Adrenal gland (tissue), 5 donors: ENCODE results near the gene SCYL3.

Source experiments
- CTCF ChIP-seq, 6 experiments: fragments of 450-650 bp in 4 of 6; fragments of 200-600 bp in 2 of 6; sonication (generic) in 1 of 6; IDR thresholded peaks; 1 replicate in 5 of 6; 2 replicates in 1 of 6; pipeline versions ENCODE4 v1.5.1 to v1.8.0; 2016 to 2021; ENCODE audit warnings: antibody characterized with exemption in 6 of 6, mild to moderate bottlenecking in 2 of 6, moderate library complexity in 1 of 6
- POLR2A ChIP-seq, 2 donors: fragments of 450-650 bp; IDR thresholded peaks; one replicate each; pipeline ENCODE4 v1.6.1; 2017; ENCODE audit warnings: antibody characterized with exemption in 2 of 2, mild to moderate bottlenecking in 2 of 2, moderate library complexity in 1 of 2
- donor health status: DM: no; HTN: no; CAD: no.

GRCh38 chr1:169896013-169896412 lies 2.3 kb upstream of the SCYL3 start:
- TF ChIP-seq POLR2A (IDR thresholded peaks at IDR 0.05) (no peak), CTCF (IDR thresholded peaks at IDR 0.05) (no peak)
